ENCODE data around the gene PFDN4. TPM values are rescaled to one million over a fixed set of nuclear protein-coding genes. Genes with fewer than 3 reads are reported as not detected.

Gene PFDN4
- total and polyA plus RNA-seq, 2 of the 13 experiments (the other 11 are each of a cell fraction or from before 2014, with no cell fraction given), result 59.8 to 227 TPM

GRCh38 chr20:54172532-54172855 lies 35.4 kb upstream of the PFDN4 start (continued):
- TF ChIP-seq HNF1A (IDR thresholded peaks at IDR 0.05; ENCODE audit: low read depth), result no peak
- TF ChIP-seq HNF1A (CRISPR knock-in tag; IDR thresholded peaks at IDR 0.05; ENCODE audit: borderline replicate concordance), result 0 out of 2 replicates have a peak, but pooled peaks have one; percentile 32
- no peak for TF ChIP-seq ZBTB44 (CRISPR knock-in tag; IDR thresholded peaks at IDR 0.05)
- TF ChIP-seq HNF4A (CRISPR knock-in tag; IDR thresholded peaks at IDR 0.05), result no peak
- no peak for TF ChIP-seq ZNF530 (CRISPR knock-in tag; IDR thresholded peaks at IDR 0.05; ENCODE audit: low read depth)
- TF ChIP-seq POGZ (CRISPR knock-in tag; IDR thresholded peaks at IDR 0.05), result no peak
